ENCODE measurements around the gene PGRMC1. TPM values are rescaled to one million over a fixed set of nuclear protein-coding genes. Genes with fewer than 3 reads are reported as not detected.

PGRMC1 gene
- polyA plus RNA-seq, 1 of the 3 experiments (the other 2 are of a cell fraction) = 65.3 TPM

DNA sequence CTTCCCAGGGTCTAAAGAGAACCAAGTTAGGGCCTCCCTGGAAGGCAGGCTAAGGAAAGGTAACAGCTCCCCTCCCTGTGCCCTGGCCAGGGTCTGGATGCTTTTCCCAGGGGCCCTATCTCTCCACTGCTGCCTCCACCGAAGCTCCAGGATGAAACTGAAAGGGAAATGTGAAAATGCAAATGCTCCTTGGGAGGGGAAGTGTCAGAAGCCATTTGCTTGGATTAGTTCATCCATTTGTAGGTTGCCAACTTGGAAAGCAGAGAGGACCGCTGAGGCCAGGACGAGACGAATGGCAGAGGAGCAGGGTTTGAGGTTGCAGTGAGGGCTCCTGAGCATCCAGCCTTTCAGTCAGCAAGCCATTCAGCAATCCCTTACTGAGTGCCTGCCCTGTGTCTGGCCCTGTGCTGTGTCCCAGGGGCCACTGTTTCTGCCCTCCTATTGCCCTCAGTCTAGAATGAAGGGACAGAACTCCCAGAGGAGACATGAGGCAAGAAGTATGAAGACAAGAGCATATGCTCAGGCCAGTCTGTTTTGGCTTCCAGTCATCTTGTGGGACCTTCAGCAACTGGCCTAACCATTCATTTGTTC, 45.9 kb upstream of the PGRMC1 start:
- no peak for DNase-seq
- Histone ChIP-seq H3K4me2 (no peak overlapping the region), H3K4me3 (ENCODE audit: low read depth in 2 of 2, low read length in 1 of 2) (no peak overlapping the region), H4K20me1 (ENCODE audit: insufficient read depth) (no peaks in the 10 kb centered on the region), H3K36me3 (replicated peaks in 1 of 2; ENCODE audit: control insufficient read depth in 1 of 2, insufficient read depth in 2 of 2, low read length in 1 of 2) (no peaks in the 10 kb centered on the region), H3F3A (replicated peaks; ENCODE audit: insufficient read depth) (no peaks in the 10 kb centered on the region), H3K9ac (no peak overlapping the region), H3K9me2 (no peaks in the 10 kb centered on the region), H2AFZ (ENCODE audit: low read depth) (no peak overlapping the region), H3K9me3 (no peaks in the 10 kb centered on the region), H3K27ac (ENCODE audit: low read depth in 2 of 2, low read length in 1 of 2) (no peak overlapping the region), H3K79me2 (ENCODE audit: insufficient read depth) (no peaks in the 10 kb centered on the region), H3K27me3 (ENCODE audit: insufficient read depth) (peaks cover 15% of the 10 kb centered on the region; the same call in 1 of the 2 replicates), H3K4me1 (ENCODE audit: control insufficient read depth in 1 of 2, insufficient read depth in 2 of 2, low read depth in 1 of 2, low read length in 1 of 2) (no peaks in the 10 kb centered on the region)
- POLR2A ChIA-PET = no interaction called here
- TF ChIP-seq FOSL2 (IDR thresholded peaks at IDR 0.05; ENCODE audit: borderline replicate concordance, low read depth) (no peak), RCOR1 (IDR thresholded peaks at IDR 0.05; ENCODE audit: low read length) (no peak), FOXJ3 (CRISPR knock-in tag; IDR thresholded peaks at IDR 0.05) (no peak), SIN3A (IDR thresholded peaks at IDR 0.05; ENCODE audit: borderline replicate concordance, low read depth, low read length) (no peak), RFX5 (IDR thresholded peaks at IDR 0.05; ENCODE audit: low read length) (no peak)
- TF ChIP-seq, protein P1, sequence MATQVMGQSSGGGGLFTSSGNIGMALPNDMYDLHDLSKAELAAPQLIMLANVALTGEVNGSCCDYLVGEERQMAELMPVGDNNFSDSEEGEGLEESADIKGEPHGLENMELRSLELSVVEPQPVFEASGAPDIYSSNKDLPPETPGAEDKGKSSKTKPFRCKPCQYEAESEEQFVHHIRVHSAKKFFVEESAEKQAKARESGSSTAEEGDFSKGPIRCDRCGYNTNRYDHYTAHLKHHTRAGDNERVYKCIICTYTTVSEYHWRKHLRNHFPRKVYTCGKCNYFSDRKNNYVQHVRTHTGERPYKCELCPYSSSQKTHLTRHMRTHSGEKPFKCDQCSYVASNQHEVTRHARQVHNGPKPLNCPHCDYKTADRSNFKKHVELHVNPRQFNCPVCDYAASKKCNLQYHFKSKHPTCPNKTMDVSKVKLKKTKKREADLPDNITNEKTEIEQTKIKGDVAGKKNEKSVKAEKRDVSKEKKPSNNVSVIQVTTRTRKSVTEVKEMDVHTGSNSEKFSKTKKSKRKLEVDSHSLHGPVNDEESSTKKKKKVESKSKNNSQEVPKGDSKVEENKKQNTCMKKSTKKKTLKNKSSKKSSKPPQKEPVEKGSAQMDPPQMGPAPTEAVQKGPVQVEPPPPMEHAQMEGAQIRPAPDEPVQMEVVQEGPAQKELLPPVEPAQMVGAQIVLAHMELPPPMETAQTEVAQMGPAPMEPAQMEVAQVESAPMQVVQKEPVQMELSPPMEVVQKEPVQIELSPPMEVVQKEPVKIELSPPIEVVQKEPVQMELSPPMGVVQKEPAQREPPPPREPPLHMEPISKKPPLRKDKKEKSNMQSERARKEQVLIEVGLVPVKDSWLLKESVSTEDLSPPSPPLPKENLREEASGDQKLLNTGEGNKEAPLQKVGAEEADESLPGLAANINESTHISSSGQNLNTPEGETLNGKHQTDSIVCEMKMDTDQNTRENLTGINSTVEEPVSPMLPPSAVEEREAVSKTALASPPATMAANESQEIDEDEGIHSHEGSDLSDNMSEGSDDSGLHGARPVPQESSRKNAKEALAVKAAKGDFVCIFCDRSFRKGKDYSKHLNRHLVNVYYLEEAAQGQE (IDR thresholded peaks at IDR 0.05; ENCODE audit: low read depth, low read length) = no peak
- TF ChIP-seq, protein P2, sequence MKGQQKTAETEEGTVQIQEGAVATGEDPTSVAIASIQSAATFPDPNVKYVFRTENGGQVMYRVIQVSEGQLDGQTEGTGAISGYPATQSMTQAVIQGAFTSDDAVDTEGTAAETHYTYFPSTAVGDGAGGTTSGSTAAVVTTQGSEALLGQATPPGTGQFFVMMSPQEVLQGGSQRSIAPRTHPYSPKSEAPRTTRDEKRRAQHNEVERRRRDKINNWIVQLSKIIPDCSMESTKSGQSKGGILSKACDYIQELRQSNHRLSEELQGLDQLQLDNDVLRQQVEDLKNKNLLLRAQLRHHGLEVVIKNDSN (IDR thresholded peaks at IDR 0.05; ENCODE audit: borderline replicate concordance, low read depth) = no peak
- CTCF ChIA-PET = no interaction called here
- WGBS (ENCODE audit: low lambda C conversion rate) = 29% methylated on average over 3 of the region's 4 CpGs

DNA sequence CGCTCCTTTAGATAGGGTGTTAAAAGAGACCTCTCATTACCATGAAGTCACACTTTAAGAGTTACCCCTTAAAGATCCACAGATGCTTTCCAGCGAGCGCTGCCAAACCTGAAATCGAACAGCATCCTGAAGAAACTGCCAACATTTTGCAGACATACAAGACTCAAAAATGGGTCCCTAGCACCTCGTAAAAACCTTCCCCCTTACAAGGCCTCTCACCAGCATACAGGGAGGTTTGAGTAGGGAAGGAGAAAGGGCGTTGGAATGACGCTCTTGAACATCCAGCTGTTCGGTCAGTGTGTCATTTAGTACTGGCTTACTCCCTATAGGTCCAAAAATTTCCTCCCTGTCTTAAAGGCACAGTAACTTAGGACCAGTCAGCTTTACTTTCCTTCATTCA, 45.3 kb upstream of the PGRMC1 start:
- 38% methylated on average over 8 of the region's 8 CpGs for WGBS (ENCODE audit: low lambda C conversion rate)
- no peak overlapping the region for H3K4me3 ChIP-seq (ENCODE audit: low read depth in 2 of 2, low read length in 1 of 2)
- no peaks in the 10 kb centered on the region for H3F3A ChIP-seq (replicated peaks; ENCODE audit: insufficient read depth)
- no peaks in the 10 kb centered on the region for H3K9me2 ChIP-seq
- POLR2A ChIA-PET = no interaction called here
- H3K9me3 ChIP-seq = no peaks in the 10 kb centered on the region
- no peaks in the 10 kb centered on the region for H4K20me1 ChIP-seq (ENCODE audit: insufficient read depth)
- H3K9ac ChIP-seq = no peak overlapping the region
- H3K27ac ChIP-seq (ENCODE audit: low read depth in 2 of 2, low read length in 1 of 2) = no peak overlapping the region
- no peaks in the 10 kb centered on the region for H3K4me1 ChIP-seq (ENCODE audit: control insufficient read depth in 1 of 2, insufficient read depth in 2 of 2, low read depth in 1 of 2, low read length in 1 of 2)
- CTCF ChIA-PET = no interaction called here
- no peak overlapping the region for H3K4me2 ChIP-seq
- no peak overlapping the region for H2AFZ ChIP-seq (ENCODE audit: low read depth)
- DNase-seq = no peak
- no peaks in the 10 kb centered on the region for H3K79me2 ChIP-seq (ENCODE audit: insufficient read depth)
- H3K27me3 ChIP-seq (ENCODE audit: insufficient read depth) = peaks cover 15% of the 10 kb centered on the region; the same call in 1 of the 2 replicates
- H3K36me3 ChIP-seq (replicated peaks in 1 of 2; ENCODE audit: control insufficient read depth in 1 of 2, insufficient read depth in 2 of 2, low read length in 1 of 2) = no peaks in the 10 kb centered on the region
- TF ChIP-seq MXI1 (IDR thresholded peaks at IDR 0.05; ENCODE audit: low read depth, low read length) (no peak), GABPA (IDR thresholded peaks at IDR 0.05; ENCODE audit: low read depth) (no peak), FOXM1 (IDR thresholded peaks at IDR 0.05; ENCODE audit: low read depth) (no peak), TAF1 (IDR thresholded peaks at IDR 0.05; ENCODE audit: borderline replicate concordance, low read depth, low read length) (no peak), RCOR1 (IDR thresholded peaks at IDR 0.05; ENCODE audit: low read length) (no peak), FOXJ3 (CRISPR knock-in tag; IDR thresholded peaks at IDR 0.05) (no peak), POLR2AphosphoS5 (IDR thresholded peaks at IDR 0.05; ENCODE audit: low read depth, low read length) (no peak), RXRA (IDR thresholded peaks at IDR 0.05; ENCODE audit: borderline replicate concordance, low read depth) (no peak), NFIC (IDR thresholded peaks at IDR 0.05; ENCODE audit: borderline replicate concordance) (no peak), SMC3 (IDR thresholded peaks at IDR 0.05; ENCODE audit: low read depth, low read length) (no peak), TCF12 (IDR thresholded peaks at IDR 0.05) (no peak), ELF1 (IDR thresholded peaks at IDR 0.05) (no peak), RFX5 (IDR thresholded peaks at IDR 0.05; ENCODE audit: low read length) (no peak), SIN3A (IDR thresholded peaks at IDR 0.05; ENCODE audit: borderline replicate concordance, low read depth, low read length) (no peak)
- TF ChIP-seq, protein P3, sequence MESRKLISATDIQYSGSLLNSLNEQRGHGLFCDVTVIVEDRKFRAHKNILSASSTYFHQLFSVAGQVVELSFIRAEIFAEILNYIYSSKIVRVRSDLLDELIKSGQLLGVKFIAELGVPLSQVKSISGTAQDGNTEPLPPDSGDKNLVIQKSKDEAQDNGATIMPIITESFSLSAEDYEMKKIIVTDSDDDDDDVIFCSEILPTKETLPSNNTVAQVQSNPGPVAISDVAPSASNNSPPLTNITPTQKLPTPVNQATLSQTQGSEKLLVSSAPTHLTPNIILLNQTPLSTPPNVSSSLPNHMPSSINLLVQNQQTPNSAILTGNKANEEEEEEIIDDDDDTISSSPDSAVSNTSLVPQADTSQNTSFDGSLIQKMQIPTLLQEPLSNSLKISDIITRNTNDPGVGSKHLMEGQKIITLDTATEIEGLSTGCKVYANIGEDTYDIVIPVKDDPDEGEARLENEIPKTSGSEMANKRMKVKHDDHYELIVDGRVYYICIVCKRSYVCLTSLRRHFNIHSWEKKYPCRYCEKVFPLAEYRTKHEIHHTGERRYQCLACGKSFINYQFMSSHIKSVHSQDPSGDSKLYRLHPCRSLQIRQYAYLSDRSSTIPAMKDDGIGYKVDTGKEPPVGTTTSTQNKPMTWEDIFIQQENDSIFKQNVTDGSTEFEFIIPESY (IDR thresholded peaks at IDR 0.05; ENCODE audit: borderline replicate concordance, low read depth) = no peak
- TF ChIP-seq, protein P4, sequence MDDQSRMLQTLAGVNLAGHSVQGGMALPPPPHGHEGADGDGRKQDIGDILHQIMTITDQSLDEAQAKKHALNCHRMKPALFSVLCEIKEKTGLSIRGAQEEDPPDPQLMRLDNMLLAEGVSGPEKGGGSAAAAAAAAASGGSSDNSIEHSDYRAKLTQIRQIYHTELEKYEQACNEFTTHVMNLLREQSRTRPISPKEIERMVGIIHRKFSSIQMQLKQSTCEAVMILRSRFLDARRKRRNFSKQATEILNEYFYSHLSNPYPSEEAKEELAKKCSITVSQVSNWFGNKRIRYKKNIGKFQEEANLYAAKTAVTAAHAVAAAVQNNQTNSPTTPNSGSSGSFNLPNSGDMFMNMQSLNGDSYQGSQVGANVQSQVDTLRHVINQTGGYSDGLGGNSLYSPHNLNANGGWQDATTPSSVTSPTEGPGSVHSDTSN (IDR thresholded peaks at IDR 0.05) = no peak
- TF ChIP-seq, protein P5, sequence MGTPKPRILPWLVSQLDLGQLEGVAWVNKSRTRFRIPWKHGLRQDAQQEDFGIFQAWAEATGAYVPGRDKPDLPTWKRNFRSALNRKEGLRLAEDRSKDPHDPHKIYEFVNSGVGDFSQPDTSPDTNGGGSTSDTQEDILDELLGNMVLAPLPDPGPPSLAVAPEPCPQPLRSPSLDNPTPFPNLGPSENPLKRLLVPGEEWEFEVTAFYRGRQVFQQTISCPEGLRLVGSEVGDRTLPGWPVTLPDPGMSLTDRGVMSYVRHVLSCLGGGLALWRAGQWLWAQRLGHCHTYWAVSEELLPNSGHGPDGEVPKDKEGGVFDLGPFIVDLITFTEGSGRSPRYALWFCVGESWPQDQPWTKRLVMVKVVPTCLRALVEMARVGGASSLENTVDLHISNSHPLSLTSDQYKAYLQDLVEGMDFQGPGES (IDR thresholded peaks at IDR 0.05; ENCODE audit: low read depth, low read length) = no peak
